ENCODE measurements around the gene CYP2E1. TPM values are rescaled to one million over a fixed set of nuclear protein-coding genes. Genes with fewer than 3 reads are reported as not detected.

CYP2E1 gene
- 1.0 to 2.6 TPM (median 1.3 TPM) in 3 replicates for total RNA-seq (2021)
- Bru-seq, nascent RNA = percentile 17 among the genes with signal in this experiment
- long read RNA-seq, experiment 1, partial matches to known transcripts = 0 of 2 reads
- long read RNA-seq, experiment 1, other reads (novel, unspliced or antisense) = 2 of 2 reads
- long read RNA-seq, experiment 2 = 0 reads
- long read RNA-seq, experiment 3 = 0 reads

GRCh38 chr10:133526957-133527588, at the start of gene CYP2E1:
TSS of gene CYP2E1 (plus strand) at chr10:133527363. CDS start at chr10:133527396, 33 bp downstream.
- CTCF ChIA-PET = no interaction called here
- Mint-ChIP-seq H3K27ac (no peak within 1 kb of the TSS), H3K4me3 (no peak within 1 kb of the TSS), H3K36me3 (peaks cover 53% of the 10 kb centered on the region), H3K9me3 (peaks cover 73% of the 10 kb centered on the region), H3K27me3 (ENCODE audit: low read depth) (no peaks in the 10 kb centered on the region; the same call in none of the 2 replicates), H3K4me1 (no peaks in the 10 kb centered on the region)
- ATAC-seq (no peak), DNase-seq (ENCODE audit: low spot score) (no peak)
- POLR2A ChIA-PET = no interaction called here
- no peak for TF ChIP-seq SP1 (CRISPR knock-in tag; conservative IDR thresholded peaks at IDR 0.05)
- no peak for TF ChIP-seq MXD4 (CRISPR knock-in tag; IDR thresholded peaks at IDR 0.05; ENCODE audit: borderline replicate concordance)
- no peak for TF ChIP-seq FOXP4 (CRISPR knock-in tag; IDR thresholded peaks at IDR 0.05)

- H3K9me3 Mint-ChIP-seq = peaks cover 55% of the 10 kb centered on the region
- ATAC-seq (no peak), DNase-seq (ENCODE audit: low spot score) (no peak)
- no peaks in the 10 kb centered on the region; the same call in 1 of the 2 replicates for H3K27me3 Mint-ChIP-seq (ENCODE audit: low read depth)
- H3K27ac Mint-ChIP-seq = no peak overlapping the region
- ChIA-PET POLR2A (no interaction called here), CTCF (no interaction called here)
- TF ChIP-seq E2F4 (CRISPR knock-in tag; IDR thresholded peaks at IDR 0.05; ENCODE audit: borderline replicate concordance, low read depth) = no peak
- no peak for TF ChIP-seq ZNF425 (CRISPR knock-in tag; conservative IDR thresholded peaks at IDR 0.05)
- TF ChIP-seq JAZF1 (CRISPR knock-in tag; IDR thresholded peaks at IDR 0.05) = no peak
- no peak for TF ChIP-seq ZNF263 (CRISPR knock-in tag; IDR thresholded peaks at IDR 0.05; ENCODE audit: low read depth)
- TF ChIP-seq USF2 (CRISPR knock-in tag; IDR thresholded peaks at IDR 0.05) = no peak
- TF ChIP-seq JUN (CRISPR knock-in tag; IDR thresholded peaks at IDR 0.05) = no peak
- TF ChIP-seq CBFB (CRISPR knock-in tag; IDR thresholded peaks at IDR 0.05; ENCODE audit: low read depth) = no peak
- TF ChIP-seq FOXP1 (CRISPR knock-in tag; IDR thresholded peaks at IDR 0.05; ENCODE audit: borderline replicate concordance) = no peak
- no peak for TF ChIP-seq MLX (CRISPR knock-in tag; IDR thresholded peaks at IDR 0.05)
- no peak overlapping the region for H3K4me3 Mint-ChIP-seq
- no peaks in the 10 kb centered on the region for H3K4me1 Mint-ChIP-seq
- H3K36me3 Mint-ChIP-seq = peaks cover 42% of the 10 kb centered on the region
Measured at GRCh38 chr10:133481086-133481643, 46.0 kb upstream of the CYP2E1 start.

GRCh38 chr10:133481657-133482056, 45.5 kb upstream of the CYP2E1 start:
- peaks cover 57% of the 10 kb centered on the region for H3K9me3 Mint-ChIP-seq
- CTCF ChIA-PET = no interaction called here
- no peaks in the 10 kb centered on the region for H3K4me1 Mint-ChIP-seq
- H3K27me3 Mint-ChIP-seq (ENCODE audit: low read depth) = no peaks in the 10 kb centered on the region; the same call in 1 of the 2 replicates
- POLR2A ChIA-PET = no interaction called here
- H3K36me3 Mint-ChIP-seq = peaks cover 46% of the 10 kb centered on the region
- TF ChIP-seq USF1 (CRISPR knock-in tag; IDR thresholded peaks at IDR 0.05) (no peak), CBFB (CRISPR knock-in tag; IDR thresholded peaks at IDR 0.05; ENCODE audit: low read depth) (no peak), GABPB1 (CRISPR knock-in tag; IDR thresholded peaks at IDR 0.05) (no peak)
- DNase-seq (ENCODE audit: low spot score) = no peak
- no peak overlapping the region for H3K27ac Mint-ChIP-seq
- no peak for ATAC-seq
- H3K4me3 Mint-ChIP-seq = no peak overlapping the region

Data from WTC11 (cell line).